Vagina (tissue), 2 donors: ENCODE measurements around the gene TPD52L1.

Source experiments
- POLR2AphosphoS5 ChIP-seq, 2 donors: sonication (generic); formaldehyde crosslinking; IDR thresholded peaks; one replicate each; pipeline ENCODE4 v1.9.0; 2017; ENCODE audit warnings: antibody characterized with exemption in 2 of 2, mild to moderate bottlenecking in 2 of 2, low read depth in 1 of 2; ENCODE audit not compliant: insufficient read depth in 1 of 2
- TF ChIP-seq, protein P1 (sequence below), 3 experiments: fragments of 450-650 bp in 2 of 3; fragments of 200-600 bp in 1 of 3; sonication (generic) in 1 of 3; IDR thresholded peaks; one replicate each; pipeline ENCODE4 v1.5.1; 2017 to 2019; ENCODE audit warnings: antibody characterized with exemption in 3 of 3, mild to moderate bottlenecking in 2 of 3, moderate library complexity in 2 of 3

DNA sequence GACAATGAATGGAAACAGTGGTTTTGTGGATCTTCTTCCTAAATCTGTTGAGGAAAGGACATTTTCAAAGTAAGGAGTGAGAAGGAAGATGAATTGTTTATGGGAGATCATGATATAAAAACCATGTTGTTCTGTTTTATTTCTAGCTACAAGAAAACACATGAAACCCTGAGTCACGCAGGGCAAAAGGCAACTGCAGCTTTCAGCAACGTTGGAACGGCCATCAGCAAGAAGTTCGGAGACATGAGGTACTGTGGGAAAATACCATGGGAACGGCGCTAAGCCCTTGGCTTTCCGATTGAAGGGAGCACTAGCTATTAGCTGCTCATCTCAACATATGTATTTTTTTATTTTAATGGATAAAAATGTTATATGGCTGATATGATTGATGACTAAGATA, 94.6 kb downstream of the TPD52L1 start:
- no peak for TF ChIP-seq POLR2AphosphoS5 (IDR thresholded peaks at IDR 0.05; ENCODE audit: insufficient read depth in 1 of 2, low read depth in 1 of 2)
- TF ChIP-seq, protein P1, sequence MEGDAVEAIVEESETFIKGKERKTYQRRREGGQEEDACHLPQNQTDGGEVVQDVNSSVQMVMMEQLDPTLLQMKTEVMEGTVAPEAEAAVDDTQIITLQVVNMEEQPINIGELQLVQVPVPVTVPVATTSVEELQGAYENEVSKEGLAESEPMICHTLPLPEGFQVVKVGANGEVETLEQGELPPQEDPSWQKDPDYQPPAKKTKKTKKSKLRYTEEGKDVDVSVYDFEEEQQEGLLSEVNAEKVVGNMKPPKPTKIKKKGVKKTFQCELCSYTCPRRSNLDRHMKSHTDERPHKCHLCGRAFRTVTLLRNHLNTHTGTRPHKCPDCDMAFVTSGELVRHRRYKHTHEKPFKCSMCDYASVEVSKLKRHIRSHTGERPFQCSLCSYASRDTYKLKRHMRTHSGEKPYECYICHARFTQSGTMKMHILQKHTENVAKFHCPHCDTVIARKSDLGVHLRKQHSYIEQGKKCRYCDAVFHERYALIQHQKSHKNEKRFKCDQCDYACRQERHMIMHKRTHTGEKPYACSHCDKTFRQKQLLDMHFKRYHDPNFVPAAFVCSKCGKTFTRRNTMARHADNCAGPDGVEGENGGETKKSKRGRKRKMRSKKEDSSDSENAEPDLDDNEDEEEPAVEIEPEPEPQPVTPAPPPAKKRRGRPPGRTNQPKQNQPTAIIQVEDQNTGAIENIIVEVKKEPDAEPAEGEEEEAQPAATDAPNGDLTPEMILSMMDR (IDR thresholded peaks at IDR 0.05): no peak
